WTC11 (cell line): ENCODE data around the gene ADCY1. TPM values are rescaled to one million over a fixed set of nuclear protein-coding genes. Genes with fewer than 3 reads are reported as not detected.

Experiments
- ATAC-seq: fragments of 200-7000 bp; cut with Tn5 transposase; 2 replicates; pipeline ENCODE4 v1.10.0; 2021; ENCODE audit warnings: mild to moderate bottlenecking, moderate library complexity
- CTCF ChIA-PET: fragments of 300-600 bp; sonication (Branson Sonifier 250); formaldehyde crosslinking; loops from one replicate; lab custom pipeline; 2021; ENCODE audit warnings: antibody characterized with exemption; lab: Charles Lee
- POLR2A ChIA-PET: fragments of 350-600 bp; sonication (Branson Sonifier 250); formaldehyde crosslinking; loops from one replicate; lab custom pipeline; 2021; ENCODE audit warnings: antibody characterized with exemption; lab: Charles Lee
- DNase-seq: peaks from one replicate; pipeline ENCODE4 v3.0.0; 2021; ENCODE audit warnings: low spot score
- H3K27ac Mint-ChIP-seq: 2 replicates; pipeline ENCODE4 v1.8.0; 2021; ENCODE audit warnings: mixed read lengths
- H3K27me3 Mint-ChIP-seq: 2 replicates; pipeline ENCODE4 v1.8.0; 2021; ENCODE audit warnings: low read depth, mild to moderate bottlenecking, moderate library complexity, mixed read lengths
- H3K36me3 Mint-ChIP-seq: 2 replicates; pipeline ENCODE4 v1.8.0; 2021; ENCODE audit warnings: mixed read lengths
- H3K4me1 Mint-ChIP-seq: 2 replicates; pipeline ENCODE4 v1.8.0; 2022; ENCODE audit warnings: mixed read lengths
- H3K4me3 Mint-ChIP-seq: 2 replicates; pipeline ENCODE4 v1.8.0; 2021; ENCODE audit warnings: mild to moderate bottlenecking, moderate library complexity, mixed read lengths
- H3K9me3 Mint-ChIP-seq: 2 replicates; pipeline ENCODE4 v1.8.0; 2021; ENCODE audit warnings: mixed read lengths
- E2F1 ChIP-seq: sonication (generic); formaldehyde crosslinking; IDR thresholded peaks from 2 replicates; pipeline ENCODE4 v1.8.0; 2022; ENCODE audit warnings: mild to moderate bottlenecking, missing genetic modification reagents
- E2F5 ChIP-seq: sonication (generic); formaldehyde crosslinking; IDR thresholded peaks from 2 replicates; pipeline ENCODE4 v1.8.1; 2022; ENCODE audit warnings: mild to moderate bottlenecking, moderate library complexity, missing genetic modification reagents
- ELF4 ChIP-seq: sonication (generic); formaldehyde crosslinking; IDR thresholded peaks from 2 replicates; pipeline ENCODE4 v1.8.1; 2022; ENCODE audit warnings: low read depth, mild to moderate bottlenecking, moderate library complexity, missing genetic modification reagents
- FOXP1 ChIP-seq: sonication (generic); formaldehyde crosslinking; IDR thresholded peaks from 2 replicates; pipeline ENCODE4 v1.8.0; 2022; ENCODE audit warnings: missing genetic modification reagents, mild to moderate bottlenecking, moderate library complexity, borderline replicate concordance
- GABPB1 ChIP-seq: sonication (generic); formaldehyde crosslinking; IDR thresholded peaks from 2 replicates; pipeline ENCODE4 v1.8.1; 2023; ENCODE audit warnings: mild to moderate bottlenecking, missing genetic modification reagents
- JAZF1 ChIP-seq: fragments of 250-450 bp; sonication (Bioruptor Pico); IDR thresholded peaks from 2 replicates; pipeline ENCODE4 v1.9.0; 2021; ENCODE audit warnings: moderate library complexity, mild to moderate bottlenecking, inconsistent platforms
- JUN ChIP-seq: sonication (generic); formaldehyde crosslinking; IDR thresholded peaks from 2 replicates; pipeline ENCODE4 v1.8.0; 2023; ENCODE audit warnings: mild to moderate bottlenecking, missing genetic modification reagents
- KAT7 ChIP-seq: sonication (generic); formaldehyde crosslinking; IDR thresholded peaks from 2 replicates; pipeline ENCODE4 v1.8.1; 2023; ENCODE audit warnings: missing genetic modification reagents, mild to moderate bottlenecking, borderline replicate concordance
- MLX ChIP-seq: sonication (generic); formaldehyde crosslinking; IDR thresholded peaks from 2 replicates; pipeline ENCODE4 v1.8.1; 2023; ENCODE audit warnings: mild to moderate bottlenecking, missing genetic modification reagents, moderate library complexity
- MXD4 ChIP-seq: fragments of 250-450 bp; sonication (Bioruptor Pico); IDR thresholded peaks from 2 replicates; pipeline ENCODE4 v1.8.0; 2021; ENCODE audit warnings: mild to moderate bottlenecking, moderate library complexity, borderline replicate concordance
- MYBL2 ChIP-seq: sonication (generic); formaldehyde crosslinking; IDR thresholded peaks from 2 replicates; pipeline ENCODE4 v1.8.1; 2023; ENCODE audit warnings: mild to moderate bottlenecking, moderate library complexity, missing genetic modification reagents
- RORB ChIP-seq: fragments of 250-450 bp; sonication (Bioruptor Pico); IDR thresholded peaks from 2 replicates; pipeline ENCODE4 v1.9.0; 2021; ENCODE audit warnings: mild to moderate bottlenecking
- TP53 ChIP-seq: sonication (generic); formaldehyde crosslinking; IDR thresholded peaks from 2 replicates; pipeline ENCODE4 v1.8.1; 2023; ENCODE audit warnings: mild to moderate bottlenecking, missing genetic modification reagents
- ZNF219 ChIP-seq: sonication (generic); formaldehyde crosslinking; IDR thresholded peaks from 2 replicates; pipeline ENCODE4 v1.8.0; 2023; ENCODE audit warnings: missing genetic modification reagents, mild to moderate bottlenecking, borderline replicate concordance
- ZNF317 ChIP-seq: sonication (generic); formaldehyde crosslinking; IDR thresholded peaks from 2 replicates; pipeline ENCODE4 v1.8.1; 2023; ENCODE audit warnings: low read depth, mild to moderate bottlenecking, moderate library complexity, missing genetic modification reagents, borderline replicate concordance
- total RNA-seq: library from RNA; stranded (reverse); gene quantifications from 3 replicates; pipeline ENCODE4 v1.2.3, GENCODE V29; 2021
- TF ChIP-seq, protein P1 (sequence below): sonication (generic); formaldehyde crosslinking; IDR thresholded peaks from 2 replicates; pipeline ENCODE4 v1.8.0; 2022; ENCODE audit warnings: mild to moderate bottlenecking, missing genetic modification reagents
- TF ChIP-seq, protein P2 (sequence below): fragments of 250-450 bp; sonication (Bioruptor Pico); conservative IDR thresholded peaks from 2 replicates; pipeline ENCODE4 v1.9.0; 2021; ENCODE audit warnings: mild to moderate bottlenecking
- TF ChIP-seq, protein P3 (sequence below): sonication (generic); formaldehyde crosslinking; IDR thresholded peaks from 2 replicates; pipeline ENCODE4 v1.8.1; 2022; ENCODE audit warnings: low read depth, missing genetic modification reagents, borderline replicate concordance
- TF ChIP-seq, protein P4 (sequence below): sonication (generic); formaldehyde crosslinking; IDR thresholded peaks from 2 replicates; pipeline ENCODE4 v1.8.0; 2022; ENCODE audit warnings: mild to moderate bottlenecking, missing genetic modification reagents

The ADCY1 gene
- total RNA-seq, 1 experiment from 2014 or later = 29.0 TPM

DNA sequence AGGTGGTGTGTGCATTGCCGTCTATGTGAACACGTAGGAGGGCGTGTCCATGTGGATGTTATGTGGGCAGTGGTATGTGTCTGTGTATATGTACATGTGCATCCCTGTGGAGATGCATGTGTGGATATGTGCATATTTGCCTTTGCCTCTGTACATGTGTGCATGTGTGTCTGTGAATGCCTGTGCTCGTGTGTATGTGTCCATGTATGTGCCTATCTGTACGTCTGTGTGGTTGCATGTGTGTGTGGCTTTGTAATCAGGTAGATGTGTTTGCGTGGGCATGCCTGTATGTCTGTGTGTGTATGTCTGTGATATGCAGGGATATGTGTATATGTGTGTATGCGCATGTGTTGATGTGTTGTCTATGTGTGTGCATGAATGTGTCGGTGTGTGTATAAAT lies 19.7 kb downstream of the ADCY1 start:
- Mint-ChIP-seq H3K36me3 (no peaks in the 10 kb centered on the region), H3K27me3 (no peaks in the 10 kb centered on the region), H3K4me3 (no peak overlapping the region), H3K4me1 (peaks cover 34% of the 10 kb centered on the region)
- ATAC-seq = no peak
- ChIA-PET CTCF (interaction anchor here (0.5 kb wide), 1 partner anchor 119 kb away, joined by 4 read pairs; no protein-coding TSS in a partner anchor), POLR2A (no interaction called here)
- no peak for TF ChIP-seq RORB (CRISPR knock-in tag)
- TF ChIP-seq, protein P1, sequence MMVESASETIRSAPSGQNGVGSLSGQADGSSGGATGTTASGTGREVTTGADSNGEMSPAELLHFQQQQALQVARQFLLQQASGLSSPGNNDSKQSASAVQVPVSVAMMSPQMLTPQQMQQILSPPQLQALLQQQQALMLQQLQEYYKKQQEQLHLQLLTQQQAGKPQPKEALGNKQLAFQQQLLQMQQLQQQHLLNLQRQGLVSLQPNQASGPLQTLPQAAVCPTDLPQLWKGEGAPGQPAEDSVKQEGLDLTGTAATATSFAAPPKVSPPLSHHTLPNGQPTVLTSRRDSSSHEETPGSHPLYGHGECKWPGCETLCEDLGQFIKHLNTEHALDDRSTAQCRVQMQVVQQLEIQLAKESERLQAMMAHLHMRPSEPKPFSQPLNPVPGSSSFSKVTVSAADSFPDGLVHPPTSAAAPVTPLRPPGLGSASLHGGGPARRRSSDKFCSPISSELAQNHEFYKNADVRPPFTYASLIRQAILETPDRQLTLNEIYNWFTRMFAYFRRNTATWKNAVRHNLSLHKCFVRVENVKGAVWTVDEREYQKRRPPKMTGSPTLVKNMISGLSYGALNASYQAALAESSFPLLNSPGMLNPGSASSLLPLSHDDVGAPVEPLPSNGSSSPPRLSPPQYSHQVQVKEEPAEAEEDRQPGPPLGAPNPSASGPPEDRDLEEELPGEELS (CRISPR knock-in tag) = no peak
- TF ChIP-seq, protein P2, sequence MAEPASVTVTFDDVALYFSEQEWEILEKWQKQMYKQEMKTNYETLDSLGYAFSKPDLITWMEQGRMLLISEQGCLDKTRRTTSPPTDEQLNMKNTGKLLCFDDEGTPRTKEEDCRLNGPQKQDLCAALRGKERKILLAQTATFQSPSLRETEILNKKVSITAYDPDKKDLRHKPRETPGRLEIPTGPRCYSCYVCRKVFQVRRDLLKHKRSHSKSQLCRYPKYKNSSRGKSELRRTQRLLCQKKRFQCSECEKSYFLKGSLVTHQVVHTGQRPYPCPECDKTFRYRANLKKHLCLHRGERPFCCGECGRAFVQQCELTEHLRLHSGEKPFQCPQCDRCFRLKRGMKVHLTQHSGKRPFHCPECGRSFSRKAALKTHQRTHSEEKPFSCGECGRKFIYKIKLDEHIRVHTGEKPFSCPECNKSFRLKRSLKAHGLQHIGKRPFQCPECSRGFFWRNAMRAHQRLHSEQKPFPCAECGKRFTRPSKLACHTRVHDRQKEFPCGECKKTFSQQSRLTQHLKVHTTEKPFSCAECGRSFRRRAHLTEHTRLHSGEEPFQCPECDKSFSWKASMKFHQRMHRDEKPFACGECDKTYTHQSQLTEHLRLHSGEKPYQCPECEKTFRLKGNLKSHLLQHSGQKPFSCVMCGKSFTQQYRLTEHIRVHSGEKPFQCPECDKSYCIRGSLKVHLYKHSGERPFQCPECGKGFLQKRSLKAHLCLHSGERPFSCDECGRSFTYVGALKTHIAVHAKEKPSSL (CRISPR knock-in tag) = no peak
- TF ChIP-seq E2F5 (CRISPR knock-in tag) = no peak
- TF ChIP-seq MXD4 (CRISPR knock-in tag) = no peak
- no peak for TF ChIP-seq JUN (CRISPR knock-in tag)
- no peak for TF ChIP-seq KAT7 (CRISPR knock-in tag)
- TF ChIP-seq MLX = no peak
- no peak for TF ChIP-seq ZNF317 (CRISPR knock-in tag)
- TF ChIP-seq MYBL2 = no peak
- TF ChIP-seq, protein P3, sequence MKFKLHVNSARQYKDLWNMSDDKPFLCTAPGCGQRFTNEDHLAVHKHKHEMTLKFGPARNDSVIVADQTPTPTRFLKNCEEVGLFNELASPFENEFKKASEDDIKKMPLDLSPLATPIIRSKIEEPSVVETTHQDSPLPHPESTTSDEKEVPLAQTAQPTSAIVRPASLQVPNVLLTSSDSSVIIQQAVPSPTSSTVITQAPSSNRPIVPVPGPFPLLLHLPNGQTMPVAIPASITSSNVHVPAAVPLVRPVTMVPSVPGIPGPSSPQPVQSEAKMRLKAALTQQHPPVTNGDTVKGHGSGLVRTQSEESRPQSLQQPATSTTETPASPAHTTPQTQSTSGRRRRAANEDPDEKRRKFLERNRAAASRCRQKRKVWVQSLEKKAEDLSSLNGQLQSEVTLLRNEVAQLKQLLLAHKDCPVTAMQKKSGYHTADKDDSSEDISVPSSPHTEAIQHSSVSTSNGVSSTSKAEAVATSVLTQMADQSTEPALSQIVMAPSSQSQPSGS (CRISPR knock-in tag) = no peak
- TF ChIP-seq, all 79 proteins: peak for 0
- no peak for DNase-seq
- Mint-ChIP-seq H3K9me3 (no peaks in the 10 kb centered on the region), H3K27ac (no peak overlapping the region; the same call in 1 of the 2 replicates)

- Mint-ChIP-seq H3K27ac (peak overlapping the region; percentile 30; the same call in 1 of the 2 replicates), H3K36me3 (peaks cover under 1% of the 10 kb centered on the region; the same call in 1 of the 2 replicates), H3K4me1 (peaks cover 31% of the 10 kb centered on the region), H3K9me3 (no peaks in the 10 kb centered on the region), H3K27me3 (no peaks in the 10 kb centered on the region), H3K4me3 (no peak overlapping the region)
- DNase-seq (no peak), ATAC-seq (no peak)
- CTCF ChIA-PET = no interaction called here
- TF ChIP-seq, protein P4, sequence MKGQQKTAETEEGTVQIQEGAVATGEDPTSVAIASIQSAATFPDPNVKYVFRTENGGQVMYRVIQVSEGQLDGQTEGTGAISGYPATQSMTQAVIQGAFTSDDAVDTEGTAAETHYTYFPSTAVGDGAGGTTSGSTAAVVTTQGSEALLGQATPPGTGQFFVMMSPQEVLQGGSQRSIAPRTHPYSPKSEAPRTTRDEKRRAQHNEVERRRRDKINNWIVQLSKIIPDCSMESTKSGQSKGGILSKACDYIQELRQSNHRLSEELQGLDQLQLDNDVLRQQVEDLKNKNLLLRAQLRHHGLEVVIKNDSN (CRISPR knock-in tag) = no peak
- TF ChIP-seq ELF4 (CRISPR knock-in tag) (no peak), E2F1 (CRISPR knock-in tag) (no peak), TP53 (CRISPR knock-in tag) (no peak), ZNF219 (no peak), FOXP1 (no peak), JAZF1 (CRISPR knock-in tag) (no peak), GABPB1 (no peak)
- POLR2A ChIA-PET = no interaction called here
Observed at GRCh38 chr7:45594745-45595535, 20.8 kb downstream of the ADCY1 start.
